CD4-positive, alpha-beta memory T cell (primary cell): ENCODE results near the gene COPZ2. TPM values are rescaled to one million over a fixed set of nuclear protein-coding genes. Genes with fewer than 3 reads are reported as not detected.
"Not testable (repeated sequence)": the region's sequence is repeated elsewhere in the genome, so short reads cannot be mapped to it uniquely, and the experiment has no call there.

Experiments used
- CTCF ChIA-PET: fragments of 350-600 bp; sonication (Branson Sonifier 250); formaldehyde crosslinking; loops from one replicate; lab custom pipeline; 2021; ENCODE audit warnings: inconsistent platforms; ENCODE audit not compliant: partially characterized antibody; lab: Charles Lee
- POLR2A ChIA-PET: fragments of 350-600 bp; sonication (Branson Sonifier 250); formaldehyde crosslinking; loops from one replicate; lab custom pipeline; 2021; ENCODE audit not compliant: partially characterized antibody; lab: Charles Lee
- DNase-seq, 5 donors: peaks; one replicate each; pipeline versions ENCODE4 v3.0.0 to v3.0.0-alpha.2; 2020 to 2022; ENCODE audit warnings: mixed read lengths in 1 of 5
- H3K27ac ChIP-seq: one replicate; pipeline ENCODE4 v1.7.0; 2013; ENCODE audit warnings: low read depth, low read length
- H3K27me3 ChIP-seq: 2 replicates; pipeline ENCODE4 v1.7.0; 2013; ENCODE audit warnings: mild to moderate bottlenecking, low read length, moderate library complexity; ENCODE audit not compliant: insufficient read depth
- H3K36me3 ChIP-seq: 2 replicates; pipeline ENCODE4 v1.7.0; 2013; ENCODE audit warnings: mild to moderate bottlenecking, low read length, moderate library complexity; ENCODE audit not compliant: insufficient read depth
- H3K4me1 ChIP-seq: 2 replicates; pipeline ENCODE4 v1.7.0; 2013; ENCODE audit warnings: mild to moderate bottlenecking, low read length, moderate library complexity; ENCODE audit not compliant: insufficient read depth
- H3K4me3 ChIP-seq, 2 donors: one replicate each; pipeline ENCODE4 v1.7.0; 2013; ENCODE audit warnings: low read length in 2 of 2, mild to moderate bottlenecking in 1 of 2
- H3K9me3 ChIP-seq, 2 donors: one replicate each; pipeline ENCODE4 v1.7.0; 2013; ENCODE audit warnings: low read length in 2 of 2, control low read depth in 1 of 2; ENCODE audit not compliant: control insufficient read depth in 1 of 2
- H3K27ac Mint-ChIP-seq, 7 donors: one replicate each; pipeline ENCODE4 v1.8.0; 2020 to 2021; ENCODE audit warnings: mixed read lengths in 7 of 7, mild to moderate bottlenecking in 6 of 7, inconsistent platforms in 3 of 7, moderate library complexity in 3 of 7
- H3K27me3 Mint-ChIP-seq, 2 donors: one replicate each; pipeline ENCODE4 v1.8.0; 2020 to 2021; ENCODE audit warnings: mixed read lengths in 2 of 2
- H3K36me3 Mint-ChIP-seq, 2 donors: one replicate each; pipeline ENCODE4 v1.8.0; 2020 to 2021; ENCODE audit warnings: mixed read lengths in 2 of 2, inconsistent platforms in 1 of 2, mild to moderate bottlenecking in 1 of 2
- H3K4me1 Mint-ChIP-seq, 4 donors: one replicate each; pipeline ENCODE4 v1.8.0; 2020 to 2021; ENCODE audit warnings: mixed read lengths in 4 of 4, mild to moderate bottlenecking in 1 of 4
- H3K4me3 Mint-ChIP-seq, 8 donors: one replicate each; pipeline ENCODE4 v1.8.0; 2020 to 2021; ENCODE audit warnings: mixed read lengths in 8 of 8, mild to moderate bottlenecking in 7 of 8, moderate library complexity in 6 of 8, inconsistent platforms in 3 of 8
- H3K9me3 Mint-ChIP-seq, 8 donors: one replicate each; pipeline ENCODE4 v1.8.0; 2020 to 2021; ENCODE audit warnings: mixed read lengths in 8 of 8, mild to moderate bottlenecking in 5 of 8, inconsistent platforms in 3 of 8, moderate library complexity in 1 of 8
- intact Hi-C: fragments of 100-400 bp; cut with micrococcal nuclease; formaldehyde crosslinking; loops from one replicate; pipeline ENCODE4 v1.15.1; 2023
- polyA plus RNA-seq, 2 donors: library from polyadenylated mRNA; unstranded; fragments of 300-500 nt; fragmentation: Illumina TruSeq; gene quantifications; one replicate each; pipeline ENCODE4 v1.2.3, GENCODE V29; 2021
- total RNA-seq, 2 experiments: library from RNA; stranded (reverse); gene quantifications; one replicate each; pipeline ENCODE4 v1.2.3, GENCODE V29; 2021

COPZ2 gene
- total RNA-seq, result 1 to 10 TPM; 1.9 to 2.0 TPM
- 1 to 10 TPM; 1.6 to 1.9 TPM for polyA plus RNA-seq

DNA sequence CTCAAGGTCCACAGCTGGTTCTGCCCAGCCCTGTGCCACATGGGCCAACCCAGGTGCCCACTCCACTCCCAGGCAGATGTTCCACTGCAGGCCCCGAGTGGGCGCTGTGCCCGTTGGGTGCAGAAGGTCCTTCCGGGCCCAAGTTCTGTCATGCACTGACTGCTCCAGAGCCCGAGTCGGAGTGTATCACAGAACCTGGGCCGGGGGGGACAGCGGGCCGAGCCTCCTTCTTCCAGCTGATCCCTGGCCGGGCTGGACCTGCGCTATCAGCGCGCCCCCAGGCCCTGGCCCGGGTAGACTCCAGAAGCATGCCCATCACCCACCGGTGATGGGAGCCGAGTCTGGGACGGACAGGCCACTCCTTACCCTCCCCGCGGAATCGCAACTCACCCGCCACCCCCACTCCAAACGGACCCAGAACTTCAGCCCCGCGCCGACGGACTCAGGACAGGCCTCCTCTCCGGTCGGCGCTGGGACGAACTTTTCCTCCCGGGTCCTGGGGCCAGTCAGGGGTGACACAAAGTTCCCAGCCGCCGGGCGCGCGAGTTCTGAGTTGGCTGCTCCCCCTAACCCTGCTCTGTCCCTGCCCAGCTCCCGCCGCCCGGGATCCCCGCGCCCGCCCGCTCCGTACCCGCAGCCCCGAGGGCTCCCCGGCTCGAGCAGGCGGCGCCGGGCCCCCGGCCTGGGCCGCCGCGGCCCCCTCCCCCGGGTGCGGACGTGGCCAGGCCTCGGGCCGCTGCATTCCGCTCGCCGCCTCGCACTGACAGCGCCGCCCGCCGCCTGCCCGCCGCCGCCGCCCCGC lies at the start of gene COPZ2:
COPZ2 (minus strand) TSS at position 762 of the 802 bp plus-strand sequence; CDS start at position 742, 20 bp downstream.
- Histone ChIP-seq H3K4me3 (peak within 1 kb of the TSS; percentile 23 to 67), H3K4me1 (peaks cover 7% of the 10 kb centered on the region), H3K27me3 (no peaks in the 10 kb centered on the region), H3K27ac (no peak within 1 kb of the TSS), H3K9me3 (no peaks in the 10 kb centered on the region), H3K36me3 (no peaks in the 10 kb centered on the region)
- ChIA-PET POLR2A (interaction anchor here (0.7 to 3.5 kb wide), 6 partner anchors 11 to 243 kb away, joined by 3 to 31 read pairs (median 4); partner anchors contain the start of genes CBX1, CDK5RAP3 and NFE2L1), CTCF (interaction anchor here (1.1 to 5.5 kb wide), 11 partner anchors 9 to 71 kb away, joined by 3 to 38 read pairs (median 8); partner anchors contain the start of genes CDK5RAP3, NFE2L1 and SNX11)
- Mint-ChIP-seq H3K9me3 (no peaks in the 10 kb centered on the region), H3K27ac (peak within 1 kb of the TSS in 6 of 7 donors; percentile 4 to 67 (median 30)), H3K36me3 (no peaks in the 10 kb centered on the region), H3K4me1 (peaks cover 4 to 7% (median 5%) of the 10 kb centered on the region in 4 donors), H3K27me3 (peaks cover 7 to 32% of the 10 kb centered on the region in 2 donors), H3K4me3 (peak within 1 kb of the TSS; percentile 87 to 95 (median 88))
- intact Hi-C loops, result loop anchor here (1.0 kb wide), 2 partner anchors 11 to 37 kb away; partner anchors contain the start of gene NFE2L1
- DNase-seq, result peak; percentile 62 to 74 (median 63)

- peaks cover 7 to 10% (median 9%) of the 10 kb centered on the region in 4 donors for H3K4me1 Mint-ChIP-seq
- no peak overlapping the region for H3K27ac Mint-ChIP-seq
- peaks cover 0 to 4% of the 10 kb centered on the region in 2 donors for H3K36me3 Mint-ChIP-seq
- Histone ChIP-seq H3K4me1 (no peaks in the 10 kb centered on the region), H3K9me3 (no peaks in the 10 kb centered on the region), H3K4me3 (no peak overlapping the region), H3K36me3 (no peaks in the 10 kb centered on the region), H3K27me3 (no peaks in the 10 kb centered on the region), H3K27ac (no peak overlapping the region)
- POLR2A ChIA-PET, result no interaction called here
- DNase-seq, result no peak
- H3K27me3 Mint-ChIP-seq, result no peaks in the 10 kb centered on the region
- intact Hi-C loops, result loop anchor here (10.0 kb wide), 1 partner anchor 140 kb away; the partner anchor contains the start of gene PNPO
- no peaks in the 10 kb centered on the region for H3K9me3 Mint-ChIP-seq
- no peak overlapping the region for H3K4me3 Mint-ChIP-seq
- CTCF ChIA-PET, result interaction anchor here (0.7 to 13.3 kb wide), 4 partner anchors 11 to 375 kb away, joined by 3 to 174 read pairs (median 48); partner anchors contain the start of gene CBX1
Observed at GRCh38 chr17:48084932-48085331, 47.3 kb upstream of the COPZ2 start.

GRCh38 chr17:48081858-48082257 lies 44.3 kb upstream of the COPZ2 start:
- no peak overlapping the region for H3K4me3 ChIP-seq
- no peaks in the 10 kb centered on the region for H3K9me3 Mint-ChIP-seq
- ChIA-PET POLR2A (interaction anchor here (1.1 kb wide), 1 partner anchor 49 kb away, joined by 3 read pairs; no protein-coding TSS in a partner anchor), CTCF (interaction anchor here (1.2 to 13.3 kb wide), 6 partner anchors 10 to 537 kb away, joined by 3 to 174 read pairs (median 31); partner anchors contain the start of gene CBX1)
- no peak overlapping the region for H3K27ac ChIP-seq
- DNase-seq, result no peak
- no peak overlapping the region for H3K4me3 Mint-ChIP-seq
- peaks cover 2 to 4% of the 10 kb centered on the region in 2 donors for H3K36me3 Mint-ChIP-seq
- intact Hi-C loops, result loop anchor here (2.0 to 10.0 kb wide), 2 partner anchors 19 to 137 kb away; partner anchors contain the start of genes CBX1 and PNPO
- H3K27ac Mint-ChIP-seq, result no peak overlapping the region
- H3K9me3 ChIP-seq, result no peaks in the 10 kb centered on the region
- peaks cover 6 to 10% (median 6%) of the 10 kb centered on the region in 4 donors for H3K4me1 Mint-ChIP-seq
- H3K27me3 ChIP-seq, result no peaks in the 10 kb centered on the region
- no peaks in the 10 kb centered on the region for H3K36me3 ChIP-seq
- no peaks in the 10 kb centered on the region for H3K27me3 Mint-ChIP-seq
- H3K4me1 ChIP-seq, result no peaks in the 10 kb centered on the region

- H3K4me1 ChIP-seq, H3K27me3 Mint-ChIP-seq, H3K9me3 Mint-ChIP-seq, H3K27ac ChIP-seq, H3K27me3 ChIP-seq, H3K27ac Mint-ChIP-seq, H3K4me3 Mint-ChIP-seq, H3K9me3 ChIP-seq, DNase-seq, POLR2A ChIA-PET, H3K4me3 ChIP-seq, intact Hi-C loops: not testable (repeated sequence)
- CTCF ChIA-PET, result interaction anchor here (1.5 to 13.3 kb wide), 7 partner anchors 9 to 541 kb away, joined by 3 to 174 read pairs (median 6); no protein-coding TSS in a partner anchor
- peaks cover 19% of the 10 kb centered on the region for H3K36me3 ChIP-seq
- H3K36me3 Mint-ChIP-seq, result peaks cover 16 to 27% of the 10 kb centered on the region in 2 donors
- peaks cover 0 to 12% (median 4%) of the 10 kb centered on the region in 4 donors for H3K4me1 Mint-ChIP-seq
Observed at GRCh38 chr17:48077152-48077551, 39.6 kb upstream of the COPZ2 start.

- H3K36me3 Mint-ChIP-seq, result peaks cover 16 to 38% of the 10 kb centered on the region in 2 donors
- no peak overlapping the region for H3K4me3 ChIP-seq
Observed at GRCh38 chr17:48074322-48075081, 36.9 kb upstream of the COPZ2 start.

GRCh38 chr17:48073566-48074094 lies 36.0 kb upstream of the COPZ2 start:
- H3K27ac Mint-ChIP-seq, H3K9me3 ChIP-seq, H3K27me3 Mint-ChIP-seq, DNase-seq, H3K27me3 ChIP-seq, H3K4me3 Mint-ChIP-seq, H3K9me3 Mint-ChIP-seq, H3K4me1 ChIP-seq, H3K4me3 ChIP-seq, H3K4me1 Mint-ChIP-seq, H3K27ac ChIP-seq: not testable (repeated sequence)
- H3K36me3 ChIP-seq, result peaks cover 32% of the 10 kb centered on the region
- POLR2A ChIA-PET, result interaction anchor here (0.9 to 1.2 kb wide), 2 partner anchors 25 to 48 kb away, joined by 5 read pairs; no protein-coding TSS in a partner anchor
- CTCF ChIA-PET, result interaction anchor here (0.7 to 7.2 kb wide), 23 partner anchors 9 to 545 kb away, joined by 3 to 148 read pairs (median 6); partner anchors contain the start of genes COPZ2, NFE2L1, PNPO and SCRN2
- H3K36me3 Mint-ChIP-seq, result peaks cover 16 to 42% of the 10 kb centered on the region in 2 donors
- intact Hi-C loops, result loop anchor here (1.0 kb wide), 3 partner anchors 36 to 95 kb away; partner anchors contain the start of gene COPZ2

More at GRCh38 chr17:48074322-48075081, 36.9 kb upstream of the COPZ2 start:
- CTCF ChIA-PET, result interaction anchor here (0.7 to 13.3 kb wide), 28 partner anchors 8 to 544 kb away, joined by 3 to 174 read pairs (median 8); partner anchors contain the start of genes COPZ2, NFE2L1, PNPO and SCRN2
- Mint-ChIP-seq H3K4me3 (no peak overlapping the region), H3K27ac (peak overlapping the region in 2 of 7 donors; percentile 48 to 57), H3K27me3 (no peaks in the 10 kb centered on the region), H3K9me3 (no peaks in the 10 kb centered on the region), H3K4me1 (peaks cover 0 to 6% (median 2%) of the 10 kb centered on the region in 4 donors)
- intact Hi-C loops, result loop anchor here (1.0 kb wide), 3 partner anchors 37 to 96 kb away; partner anchors contain the start of gene COPZ2
- DNase-seq, result peak; percentile 64 to 85 (median 69)
- no peak overlapping the region for H3K27ac ChIP-seq
- H3K9me3 ChIP-seq, result no peaks in the 10 kb centered on the region
- H3K27me3 ChIP-seq, result no peaks in the 10 kb centered on the region
- peaks cover 32% of the 10 kb centered on the region for H3K36me3 ChIP-seq
- POLR2A ChIA-PET, result interaction anchor here (1.2 to 1.6 kb wide), 2 partner anchors 26 to 49 kb away, joined by 5 to 6 read pairs; no protein-coding TSS in a partner anchor
- H3K4me1 ChIP-seq, result no peaks in the 10 kb centered on the region
